IMR-90 (cell line): ENCODE data around the gene ACBD5. TPM values are rescaled to one million over a fixed set of nuclear protein-coding genes. Genes with fewer than 3 reads are reported as not detected.

ENCODE experiments used
- ATAC-seq: fragments of 200-7000 bp; cut with Tn5 transposase; 2 replicates; pipeline ENCODE4 v1.9.1; 2020; ENCODE audit warnings: low read depth, mild to moderate bottlenecking, moderate library complexity
- BruUV-seq: library from RNA; stranded (reverse); fragments of 400-500 nt; replicated peaks from 2 replicates; lab custom pipeline; 2021; lab: Mats Ljungman, UMichigan
- CTCF ChIA-PET: fragments of 300-600 bp; formaldehyde crosslinking; extraction: SDS; loops from one replicate; lab custom pipeline; 2021; ENCODE audit warnings: antibody characterized with exemption; lab: Yijun Ruan, JAX
- POLR2A ChIA-PET: fragments of 300-600 bp; sonication (Branson Sonifier 250); formaldehyde crosslinking; loops from one replicate; lab custom pipeline; 2022; ENCODE audit warnings: antibody characterized with exemption; ENCODE audit not compliant: unreplicated experiment; lab: Charles Lee
- DNase-seq: peaks from one replicate; pipeline ENCODE4 v3.0.0; 2013
- H2AFZ ChIP-seq: replicated peaks from 2 replicates; pipeline ENCODE3; 2013; ENCODE audit warnings: low read length, mild to moderate bottlenecking; ENCODE audit not compliant: poor library complexity
- H2AK5ac ChIP-seq: 2 replicates; pipeline ENCODE4 v1.6.1; 2013; ENCODE audit warnings: low read depth, low read length, inconsistent platforms
- H2AK9ac ChIP-seq: replicated peaks from 2 replicates; pipeline ENCODE3; 2013; ENCODE audit warnings: mild to moderate bottlenecking, low read depth, low read length, moderate library complexity; ENCODE audit not compliant: poor library complexity
- H2BK120ac ChIP-seq: 2 replicates; pipeline ENCODE4 v1.6.1; 2013; ENCODE audit warnings: low read depth, low read length, inconsistent platforms
- H2BK15ac ChIP-seq: 3 replicates; pipeline ENCODE4 v1.6.1; 2013; ENCODE audit warnings: low read depth, low read length, inconsistent platforms
- H2BK20ac ChIP-seq: 2 replicates; pipeline ENCODE4 v1.6.1; 2013; ENCODE audit warnings: low read depth, mild to moderate bottlenecking, inconsistent platforms, low read length, moderate library complexity
- H2BK5ac ChIP-seq: 2 replicates; pipeline ENCODE4 v1.6.1; 2013; ENCODE audit warnings: mild to moderate bottlenecking, low read depth, low read length, inconsistent platforms; ENCODE audit not compliant: poor library complexity, severe bottlenecking
- H3K14ac ChIP-seq: replicated peaks from 2 replicates; pipeline ENCODE4 v1.6.1; 2013; ENCODE audit warnings: low read depth, low read length, inconsistent platforms
- H3K18ac ChIP-seq: 2 replicates; pipeline ENCODE4 v1.6.1; 2013; ENCODE audit warnings: low read depth, low read length, control low read depth
- H3K23ac ChIP-seq: 2 replicates; pipeline ENCODE4 v1.6.1; 2013; ENCODE audit warnings: low read depth, low read length, inconsistent platforms
- H3K27ac ChIP-seq: 2 replicates; pipeline ENCODE4 v1.5.1; 2013; ENCODE audit warnings: mild to moderate bottlenecking, control low read depth, low read length; ENCODE audit not compliant: insufficient read depth
- H3K27me3 ChIP-seq: 2 replicates; pipeline ENCODE4 v1.6.1; 2013; ENCODE audit warnings: low read length; ENCODE audit not compliant: control insufficient read depth, insufficient read depth
- H3K36me3 ChIP-seq: 2 replicates; pipeline ENCODE4 v1.6.1; 2013; ENCODE audit warnings: low read length, mixed read lengths; ENCODE audit not compliant: control insufficient read depth, insufficient read depth
- H3K4ac ChIP-seq: 2 replicates; pipeline ENCODE4 v1.6.1; 2013; ENCODE audit warnings: low read depth, low read length, inconsistent platforms
- H3K4me1 ChIP-seq: 2 replicates; pipeline ENCODE4 v1.6.1; 2013; ENCODE audit warnings: low read length, mixed read lengths; ENCODE audit not compliant: control insufficient read depth, insufficient read depth
- H3K4me2 ChIP-seq: 2 replicates; pipeline ENCODE4 v1.6.1; 2013; ENCODE audit warnings: low read depth, mild to moderate bottlenecking, control low read depth, low read length, moderate library complexity
- H3K4me3 ChIP-seq: 2 replicates; pipeline ENCODE4 v1.5.1; 2013; ENCODE audit warnings: low read depth, mild to moderate bottlenecking, control low read depth, low read length, moderate library complexity; ENCODE audit not compliant: insufficient read depth
- H3K56ac ChIP-seq: 2 replicates; pipeline ENCODE4 v1.6.1; 2013; ENCODE audit warnings: low read length, inconsistent platforms; ENCODE audit not compliant: insufficient read depth; ENCODE audit errors: extremely low read depth
- H3K79me1 ChIP-seq, 2 experiments: 2 replicates each; pipeline ENCODE4 v1.6.1; 2013; ENCODE audit warnings: low read length in 2 of 2, inconsistent platforms in 1 of 2, low read depth in 1 of 2
- H3K9ac ChIP-seq: 2 replicates; pipeline ENCODE4 v1.6.1; 2013; ENCODE audit warnings: low read depth, low read length, control low read depth
- H3K9me1 ChIP-seq: 2 replicates; pipeline ENCODE4 v1.6.1; 2013; ENCODE audit warnings: low read length, inconsistent platforms; ENCODE audit not compliant: insufficient read depth
- H3K9me3 ChIP-seq: 2 replicates; pipeline ENCODE4 v1.6.1; 2013; ENCODE audit warnings: low read length; ENCODE audit not compliant: control insufficient read depth, insufficient read depth
- H4K20me1 ChIP-seq: 2 replicates; pipeline ENCODE4 v1.6.1; 2013; ENCODE audit warnings: low read length, inconsistent platforms; ENCODE audit not compliant: insufficient read depth
- H4K5ac ChIP-seq: 2 replicates; pipeline ENCODE4 v1.6.1; 2013; ENCODE audit warnings: mild to moderate bottlenecking, low read depth, low read length, control low read depth
- H4K8ac ChIP-seq, 2 experiments: 2 replicates each; pipeline ENCODE4 v1.6.1; 2013; ENCODE audit warnings: low read depth in 2 of 2, low read length in 2 of 2, control low read depth in 1 of 2, inconsistent platforms in 1 of 2
- H4K91ac ChIP-seq: 2 replicates; pipeline ENCODE4 v1.6.1; 2013; ENCODE audit warnings: low read depth, low read length, inconsistent platforms; ENCODE audit not compliant: insufficient read depth
- CEBPB ChIP-seq: IDR thresholded peaks from 2 replicates; pipeline ENCODE4 v1.6.1; 2012; ENCODE audit warnings: low read depth, low read length, improper control_type of control experiment
- CHD1 ChIP-seq: IDR thresholded peaks from 2 replicates; pipeline ENCODE4 v1.6.1; 2012; ENCODE audit warnings: low read depth, low read length, improper control_type of control experiment
- MAFK ChIP-seq: IDR thresholded peaks from 2 replicates; pipeline ENCODE4 v1.6.1; 2012; ENCODE audit warnings: low read depth, low read length, improper control_type of control experiment
- MAZ ChIP-seq: IDR thresholded peaks from 2 replicates; pipeline ENCODE4 v1.6.1; 2012; ENCODE audit warnings: low read depth, mild to moderate bottlenecking, low read length, improper control_type of control experiment, moderate library complexity, borderline replicate concordance
- NFE2L2 ChIP-seq: fragments of 150-350 bp; IDR thresholded peaks from 2 replicates; pipeline ENCODE4 v1.6.1; 2016; ENCODE audit warnings: low read depth, mild to moderate bottlenecking, low read length
- POLR2A ChIP-seq: IDR thresholded peaks from 2 replicates; pipeline ENCODE4 v1.6.1; 2012; ENCODE audit warnings: mild to moderate bottlenecking, low read depth, low read length
- RAD21 ChIP-seq: IDR thresholded peaks from 2 replicates; pipeline ENCODE4 v1.6.1; 2012; ENCODE audit warnings: low read length, improper control_type of control experiment
- RCOR1 ChIP-seq: IDR thresholded peaks from 2 replicates; pipeline ENCODE4 v1.6.1; 2012; ENCODE audit warnings: mild to moderate bottlenecking, low read length, improper control_type of control experiment; ENCODE audit not compliant: insufficient replicate concordance
- SMC3 ChIP-seq: fragments of 150-350 bp; IDR thresholded peaks from 2 replicates; pipeline ENCODE4 v1.6.1; 2016; ENCODE audit warnings: low read depth, mild to moderate bottlenecking, antibody characterized with exemption, low read length, moderate library complexity
- WGBS, 2 experiments: methylation state at CpG; one replicate each; pipeline versions ENCODE4 v1.1.5 to v1.1.7; 2013; ENCODE audit warnings: missing lambda C conversion rate in 2 of 2; ENCODE audit not compliant: insufficient read length in 1 of 2; ENCODE audit errors: extremely low coverage in 2 of 2; 5-methylcytosine and 5-hydroxymethylcytosine counted together
- dilution Hi-C: fragments of 300-500 bp; cut with HindIII; formaldehyde crosslinking; loops from one replicate; pipeline ENCODE4 v1.14.3; 2018; ENCODE audit warnings: low sequenced_read_pairs; ENCODE audit not compliant: unreplicated experiment
- in situ Hi-C: fragments of 300-500 bp; cut with MboI; formaldehyde crosslinking; loops from 3 replicates; pipeline ENCODE4 v1.14.3; 2019; ENCODE audit warnings: low sequenced_read_pairs, inconsistent platforms, mixed read lengths
- intact Hi-C: fragments of 100-400 bp; cut with micrococcal nuclease; formaldehyde crosslinking; loops from 2 replicates; pipeline ENCODE4 v1.10.0; 2022
- polyA plus RNA-seq, 3 experiments: library from polyadenylated mRNA; depleted of rRNA; stranded (reverse); fragments of >200 nt; gene quantifications; 2 replicates each; pipeline ENCODE4 v1.2.3, GENCODE V29; 2012; ENCODE audit warnings: low replicate concordance in 1 of 3
- total RNA-seq: library from RNA; depleted of rRNA; stranded (reverse); fragments of >200 nt; gene quantifications from 2 replicates; pipeline ENCODE4 v1.2.3, GENCODE V29; 2012
- TF ChIP-seq, protein P1 (sequence below): conservative IDR thresholded peaks from 2 replicates; pipeline ENCODE4 v1.5.1; 2012; ENCODE audit warnings: mild to moderate bottlenecking, low read depth, low read length, improper control_type of control experiment
- TF ChIP-seq, protein P2 (sequence below): fragments of 150-350 bp; IDR thresholded peaks from 2 replicates; pipeline ENCODE4 v1.6.1; 2017; ENCODE audit warnings: mild to moderate bottlenecking, antibody characterized with exemption, low read length, low read depth

Gene ACBD5
- total and polyA plus RNA-seq, 2 of the 4 experiments (the other 2 are of a cell fraction) = 7.7 to 11.7 TPM

DNA sequence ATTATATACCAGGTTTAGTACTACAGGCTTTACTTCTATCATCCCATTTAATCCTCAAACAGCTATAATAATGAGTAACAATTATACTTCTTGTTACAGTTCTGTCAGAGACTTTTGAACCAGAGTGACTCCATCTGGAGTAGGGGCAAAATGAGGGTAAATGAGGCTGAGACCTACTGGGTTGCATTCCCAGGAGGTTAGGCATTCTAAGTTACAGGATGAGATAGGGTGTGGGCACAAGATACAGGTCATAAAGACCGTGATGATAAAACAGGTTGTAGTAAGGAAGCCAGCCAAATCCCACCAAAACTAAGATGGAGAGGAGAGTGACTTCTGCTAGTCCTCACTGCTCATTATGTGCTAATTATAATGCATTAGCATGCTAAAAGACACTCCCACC, 90.3 kb downstream of the ACBD5 start:
- Histone ChIP-seq H3K56ac (no peak overlapping the region), H3K23ac (no peak overlapping the region), H3K79me1 (peaks cover 13 to 36% of the 10 kb centered on the region in 2 experiments), H2AK9ac (no peak overlapping the region), H2BK5ac (no peak overlapping the region), H2AK5ac (no peak overlapping the region), H4K20me1 (peaks cover 55% of the 10 kb centered on the region), H3K9me1 (no peaks in the 10 kb centered on the region; the same call in 1 of the 2 replicates), H3K14ac (no peak overlapping the region), H3K27me3 (no peaks in the 10 kb centered on the region), H2BK20ac (no peak overlapping the region), H3K9ac (no peak overlapping the region), H3K36me3 (peaks cover 16% of the 10 kb centered on the region), H4K8ac (no peak overlapping the region), H3K9me3 (no peaks in the 10 kb centered on the region), H2AFZ (no peak overlapping the region), H3K4me3 (no peak overlapping the region), H4K91ac (no peak overlapping the region), H2BK15ac (no peak overlapping the region), H4K5ac (no peak overlapping the region), H3K4me2 (no peak overlapping the region), H3K4me1 (no peaks in the 10 kb centered on the region), H2BK120ac (no peak overlapping the region), H3K27ac (no peak overlapping the region), H3K18ac (no peak overlapping the region), H3K4ac (no peak overlapping the region)
- intact Hi-C loops = loop anchor here (10.0 kb wide), 1 partner anchor 215 kb away; no protein-coding TSS in a partner anchor
- BruUV-seq = no TSS peak
- no CpG with 5 or more reads among the region's 1 CpG for WGBS, 2 experiments
- dilution Hi-C loops = no loop called here
- TF ChIP-seq POLR2A = no peak
- no peak for TF ChIP-seq MAFK
- no peak for TF ChIP-seq SMC3
- no peak for TF ChIP-seq CHD1
- no peak for TF ChIP-seq RCOR1
- TF ChIP-seq NFE2L2 = no peak
- TF ChIP-seq, protein P1, sequence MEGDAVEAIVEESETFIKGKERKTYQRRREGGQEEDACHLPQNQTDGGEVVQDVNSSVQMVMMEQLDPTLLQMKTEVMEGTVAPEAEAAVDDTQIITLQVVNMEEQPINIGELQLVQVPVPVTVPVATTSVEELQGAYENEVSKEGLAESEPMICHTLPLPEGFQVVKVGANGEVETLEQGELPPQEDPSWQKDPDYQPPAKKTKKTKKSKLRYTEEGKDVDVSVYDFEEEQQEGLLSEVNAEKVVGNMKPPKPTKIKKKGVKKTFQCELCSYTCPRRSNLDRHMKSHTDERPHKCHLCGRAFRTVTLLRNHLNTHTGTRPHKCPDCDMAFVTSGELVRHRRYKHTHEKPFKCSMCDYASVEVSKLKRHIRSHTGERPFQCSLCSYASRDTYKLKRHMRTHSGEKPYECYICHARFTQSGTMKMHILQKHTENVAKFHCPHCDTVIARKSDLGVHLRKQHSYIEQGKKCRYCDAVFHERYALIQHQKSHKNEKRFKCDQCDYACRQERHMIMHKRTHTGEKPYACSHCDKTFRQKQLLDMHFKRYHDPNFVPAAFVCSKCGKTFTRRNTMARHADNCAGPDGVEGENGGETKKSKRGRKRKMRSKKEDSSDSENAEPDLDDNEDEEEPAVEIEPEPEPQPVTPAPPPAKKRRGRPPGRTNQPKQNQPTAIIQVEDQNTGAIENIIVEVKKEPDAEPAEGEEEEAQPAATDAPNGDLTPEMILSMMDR = no peak
- TF ChIP-seq MAZ = no peak
- no peak for TF ChIP-seq CEBPB
- TF ChIP-seq RAD21 = no peak
- TF ChIP-seq, protein P2, sequence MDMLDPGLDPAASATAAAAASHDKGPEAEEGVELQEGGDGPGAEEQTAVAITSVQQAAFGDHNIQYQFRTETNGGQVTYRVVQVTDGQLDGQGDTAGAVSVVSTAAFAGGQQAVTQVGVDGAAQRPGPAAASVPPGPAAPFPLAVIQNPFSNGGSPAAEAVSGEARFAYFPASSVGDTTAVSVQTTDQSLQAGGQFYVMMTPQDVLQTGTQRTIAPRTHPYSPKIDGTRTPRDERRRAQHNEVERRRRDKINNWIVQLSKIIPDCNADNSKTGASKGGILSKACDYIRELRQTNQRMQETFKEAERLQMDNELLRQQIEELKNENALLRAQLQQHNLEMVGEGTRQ = no peak
- ChIA-PET POLR2A (interaction anchor here (0.6 kb wide), 1 partner anchor 71 kb away, joined by 3 read pairs; no protein-coding TSS in a partner anchor), CTCF (no interaction called here)
- in situ Hi-C loops = no loop called here
- DNase-seq = no peak
- ATAC-seq = no peak
